ENCODE results near the gene SYNM.

SYNM gene

GRCh38 chr15:99123713-99124451, 19.0 kb downstream of the SYNM start:
- peak; percentile 85 to 87 for DNase-seq

DNA sequence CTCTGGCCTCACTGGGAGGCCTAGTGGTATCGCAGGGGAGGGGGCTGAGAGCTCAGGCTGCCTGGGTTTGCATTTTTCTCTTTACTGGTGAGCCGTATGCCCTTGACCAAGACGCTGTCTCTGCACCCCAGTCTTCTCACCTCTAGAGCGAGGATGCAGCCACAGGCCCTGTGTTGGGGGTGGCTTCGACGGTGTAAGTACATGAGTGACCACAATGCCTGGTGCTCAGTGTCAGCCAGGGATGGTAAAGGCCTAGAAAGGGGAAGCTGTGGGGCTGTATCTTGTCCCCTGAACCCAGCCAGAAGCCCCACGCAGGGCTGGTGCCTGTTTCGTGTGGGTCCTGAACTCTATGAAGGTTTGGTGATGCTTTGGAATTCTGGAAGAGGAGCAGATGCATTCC, 19.8 kb downstream of the SYNM start:
- DNase-seq = no peak

GRCh38 chr15:99125061-99125891, 20.4 kb downstream of the SYNM start:
- DNase-seq = no peak

GRCh38 chr15:99126131-99126588, 21.3 kb downstream of the SYNM start:
- DNase-seq = no peak

- no peak for DNase-seq
Measured at GRCh38 chr15:99126930-99127329, 22.1 kb downstream of the SYNM start.

GRCh38 chr15:99127773-99128172, 22.9 kb downstream of the SYNM start:
- DNase-seq = no peak

- no peak for DNase-seq
Measured at GRCh38 chr15:99128411-99128810, 23.5 kb downstream of the SYNM start.

- no peak for DNase-seq
Measured at GRCh38 chr15:99129644-99130043, 24.8 kb downstream of the SYNM start.

DNA sequence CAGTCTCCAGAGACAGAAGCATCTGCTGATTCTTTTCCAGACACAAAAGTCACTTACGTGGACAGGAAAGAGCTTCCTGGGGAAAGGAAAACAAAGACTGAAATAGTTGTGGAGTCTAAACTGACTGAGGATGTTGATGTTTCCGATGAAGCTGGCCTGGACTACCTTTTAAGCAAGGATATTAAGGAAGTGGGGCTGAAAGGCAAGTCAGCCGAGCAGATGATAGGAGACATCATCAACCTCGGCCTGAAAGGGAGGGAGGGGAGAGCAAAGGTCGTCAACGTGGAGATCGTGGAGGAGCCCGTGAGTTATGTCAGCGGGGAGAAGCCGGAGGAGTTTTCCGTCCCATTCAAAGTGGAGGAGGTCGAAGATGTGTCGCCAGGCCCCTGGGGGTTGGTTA, 25.4 kb downstream of the SYNM start:
- no peak for DNase-seq

DNA sequence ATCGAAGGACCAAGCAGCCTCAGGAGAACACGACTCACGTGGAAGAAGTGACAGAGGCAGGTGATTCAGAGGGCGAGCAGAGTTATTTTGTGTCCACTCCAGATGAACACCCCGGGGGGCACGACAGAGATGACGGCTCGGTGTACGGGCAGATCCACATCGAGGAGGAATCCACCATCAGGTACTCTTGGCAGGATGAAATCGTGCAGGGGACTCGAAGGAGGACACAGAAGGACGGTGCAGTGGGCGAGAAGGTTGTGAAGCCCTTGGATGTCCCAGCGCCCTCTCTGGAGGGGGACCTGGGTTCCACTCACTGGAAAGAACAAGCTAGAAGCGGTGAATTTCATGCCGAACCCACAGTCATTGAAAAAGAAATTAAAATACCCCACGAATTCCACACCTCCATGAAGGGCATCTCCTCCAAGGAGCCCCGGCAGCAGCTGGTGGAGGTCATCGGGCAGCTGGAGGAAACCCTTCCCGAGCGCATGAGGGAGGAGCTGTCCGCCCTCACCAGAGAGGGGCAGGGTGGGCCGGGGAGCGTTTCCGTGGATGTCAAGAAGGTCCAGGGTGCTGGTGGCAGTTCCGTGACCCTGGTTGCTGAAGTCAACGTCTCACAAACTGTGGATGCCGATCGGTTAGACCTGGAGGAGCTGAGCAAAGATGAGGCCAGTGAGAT, 26.0 kb downstream of the SYNM start:
- DNase-seq = no peak

GRCh38 chr15:99131441-99132023, 26.7 kb downstream of the SYNM start:
- DNase-seq = no peak

DNA sequence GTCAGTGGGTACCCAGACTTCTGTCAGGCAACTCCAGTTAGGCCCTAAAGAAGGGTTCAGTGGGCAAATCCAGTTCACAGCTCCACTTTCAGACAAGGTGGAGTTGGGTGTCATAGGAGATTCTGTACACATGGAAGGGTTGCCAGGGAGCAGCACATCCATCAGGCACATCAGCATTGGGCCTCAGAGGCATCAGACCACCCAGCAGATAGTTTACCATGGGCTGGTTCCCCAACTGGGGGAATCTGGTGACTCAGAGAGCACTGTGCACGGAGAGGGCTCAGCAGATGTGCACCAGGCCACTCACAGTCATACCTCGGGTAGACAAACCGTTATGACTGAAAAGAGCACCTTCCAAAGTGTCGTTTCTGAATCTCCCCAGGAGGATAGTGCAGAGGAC, 27.2 kb downstream of the SYNM start:
- no peak for DNase-seq

DNA sequence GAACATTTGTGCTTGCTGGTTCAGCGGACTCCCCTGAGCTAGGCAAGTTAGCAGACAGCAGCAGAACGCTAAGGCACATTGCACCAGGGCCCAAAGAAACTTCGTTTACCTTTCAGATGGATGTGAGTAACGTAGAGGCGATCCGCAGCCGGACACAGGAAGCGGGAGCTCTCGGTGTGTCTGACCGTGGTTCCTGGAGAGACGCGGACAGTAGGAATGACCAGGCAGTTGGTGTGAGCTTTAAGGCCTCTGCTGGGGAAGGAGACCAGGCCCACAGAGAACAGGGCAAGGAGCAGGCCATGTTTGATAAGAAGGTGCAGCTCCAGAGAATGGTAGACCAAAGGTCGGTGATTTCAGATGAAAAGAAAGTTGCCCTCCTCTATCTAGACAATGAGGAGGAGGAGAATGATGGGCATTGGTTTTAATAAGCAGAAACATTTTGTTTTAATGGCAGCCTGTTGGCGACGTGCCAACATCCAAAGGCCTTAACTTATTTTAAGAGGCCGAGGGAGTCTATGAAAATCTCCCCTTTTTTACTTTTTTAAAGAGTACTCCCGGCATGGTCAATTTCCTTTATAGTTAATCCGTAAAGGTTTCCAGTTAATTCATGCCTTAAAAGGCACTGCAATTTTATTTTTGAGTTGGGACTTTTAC, 27.9 kb downstream of the SYNM start:
- DNase-seq = no peak

- no peak for DNase-seq
Measured at GRCh38 chr15:99134317-99134821, 29.5 kb downstream of the SYNM start.

- DNase-seq = no peak
Measured at GRCh38 chr15:99135194-99135593, 30.3 kb downstream of the SYNM start.

DNA sequence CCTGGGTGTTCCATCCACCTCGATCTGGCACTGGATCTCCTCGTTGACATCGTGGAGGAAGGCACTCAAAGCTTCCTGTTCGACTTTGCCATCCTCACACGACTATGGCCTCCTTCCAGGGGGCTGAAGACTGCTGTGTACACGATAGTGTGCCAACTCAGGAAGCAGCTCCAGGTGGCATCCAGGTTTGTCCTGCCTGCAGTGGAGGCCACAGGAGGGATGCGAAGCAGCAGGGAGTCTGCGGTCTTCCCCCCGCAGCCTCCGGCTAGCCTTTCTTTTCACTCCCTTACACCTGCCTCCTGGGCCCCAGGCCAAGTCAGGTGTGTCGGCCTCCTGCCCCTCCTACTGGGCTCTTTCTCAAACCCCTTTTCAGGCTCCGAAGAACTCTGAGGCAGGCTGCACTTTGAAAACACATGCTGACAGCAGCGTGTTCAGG, 32.2 kb downstream of the SYNM start:
- no peak for DNase-seq

DNA sequence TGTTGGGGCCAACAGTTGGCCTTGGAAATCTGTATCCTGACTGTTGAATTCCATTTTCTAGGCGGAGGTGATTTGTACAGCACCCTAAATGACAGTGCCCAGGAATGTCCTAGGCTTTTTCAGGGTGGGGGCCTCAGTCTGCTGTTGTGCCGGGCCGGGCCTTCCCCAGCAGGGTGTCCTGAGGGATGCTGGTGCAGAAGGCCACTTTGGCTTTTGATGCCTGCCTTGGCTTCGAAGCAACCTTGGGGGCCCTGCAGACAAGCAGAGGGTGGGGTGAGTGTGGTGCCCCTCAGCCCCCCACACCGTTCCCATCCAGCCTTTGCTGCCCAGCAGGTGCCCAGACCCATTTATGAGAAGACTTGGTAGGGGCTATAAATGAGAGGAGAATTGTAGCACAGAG, 33.0 kb downstream of the SYNM start:
- DNase-seq = no peak

DNA sequence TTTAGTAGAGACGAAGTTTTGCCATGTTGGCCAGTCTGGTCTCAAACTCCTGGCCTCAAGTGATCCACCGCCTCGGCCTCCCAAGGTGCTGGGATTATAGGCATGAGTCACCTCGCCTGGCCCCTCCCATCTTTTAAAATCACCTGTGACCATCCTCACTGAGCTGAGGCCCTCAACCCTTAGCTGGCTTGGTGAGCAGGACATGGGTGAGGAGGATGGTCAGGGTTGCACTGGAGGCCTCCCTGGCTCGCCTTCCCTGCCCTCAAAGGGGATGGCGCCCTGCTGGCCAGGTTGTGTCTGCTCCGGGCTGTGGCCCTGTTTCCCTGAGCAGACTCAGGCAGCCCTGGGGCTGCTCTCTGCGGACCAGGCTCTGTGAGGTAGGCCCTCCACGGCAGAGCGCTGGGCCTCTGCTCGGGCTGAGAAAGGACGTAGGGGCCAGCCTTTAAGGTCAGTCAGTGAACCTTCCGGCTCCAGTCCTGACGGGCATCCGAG, 33.7 kb downstream of the SYNM start:
- no peak for DNase-seq

DNA sequence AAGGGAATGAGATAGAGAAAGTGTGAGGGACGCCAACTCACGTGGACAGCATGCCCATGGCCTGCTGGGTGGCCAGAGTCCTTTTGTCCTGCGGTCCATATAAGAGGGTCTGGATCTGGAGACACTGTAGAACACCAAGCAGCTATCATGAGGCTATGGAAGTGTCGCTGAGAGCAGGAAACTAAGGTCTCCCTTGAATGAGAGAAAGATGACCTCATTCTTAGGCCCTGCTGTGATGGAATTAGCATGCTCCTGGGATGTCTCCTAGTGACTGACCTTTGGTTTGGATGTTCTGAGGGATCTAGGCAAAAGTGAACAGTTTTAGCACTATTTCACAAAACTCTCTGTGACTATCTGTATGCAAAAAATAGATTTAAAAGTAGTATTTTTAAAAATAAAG, 34.4 kb downstream of the SYNM start:
- no peak for DNase-seq

DNA sequence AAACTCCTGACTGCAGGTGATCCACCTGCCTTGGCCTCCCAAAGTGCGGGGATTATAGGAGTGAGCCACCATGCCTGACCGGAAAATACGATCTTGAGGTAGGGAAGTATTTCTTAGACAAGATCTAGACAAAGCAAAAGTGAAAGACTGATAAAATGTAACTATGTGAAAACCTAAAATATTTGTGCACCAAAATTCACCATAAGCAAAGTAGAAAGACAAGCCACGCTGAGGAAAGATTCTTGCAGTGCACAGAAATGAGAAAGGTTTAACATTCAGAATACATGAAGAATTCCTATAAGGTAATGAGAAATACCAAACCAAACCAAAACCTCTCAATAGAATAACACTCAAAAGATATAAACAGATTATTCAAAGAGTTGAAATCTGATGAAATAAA, 35.7 kb downstream of the SYNM start:
- no peak for DNase-seq

DNA sequence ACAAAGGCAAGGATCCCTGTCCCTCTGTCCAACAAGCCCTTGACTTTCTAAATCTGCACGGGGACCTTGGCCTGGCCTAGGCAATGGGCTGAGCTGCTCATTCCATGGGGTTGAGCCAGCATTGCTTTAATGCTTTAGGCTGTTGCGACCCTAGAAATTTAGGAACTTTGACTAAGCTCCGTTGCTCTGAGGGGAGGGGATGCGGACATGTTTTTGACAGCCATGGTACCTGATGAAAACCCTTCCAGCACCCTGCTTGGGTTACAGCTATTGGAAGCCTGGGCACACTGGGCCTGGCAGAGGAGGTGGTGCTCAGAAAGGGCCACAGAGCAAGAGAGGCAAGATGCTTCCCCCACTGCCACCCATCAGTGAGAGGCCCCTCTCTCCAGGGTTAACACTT, 37.1 kb downstream of the SYNM start:
- DNase-seq = no peak

GRCh38 chr15:99142562-99142961, 37.7 kb downstream of the SYNM start:
- DNase-seq = no peak
